GM12878 (cell line): Measurements from ENCODE around the gene EHBP1L1. TPM values are rescaled to one million over a fixed set of nuclear protein-coding genes. Genes with fewer than 3 reads are reported as not detected.

ENCODE experiments used
- ATAC-seq: fragments of 200-7000 bp; cut with Tn5 transposase; 3 replicates; pipeline ENCODE4 v1.9.1; 2020; ENCODE audit warnings: mild to moderate bottlenecking, moderate library complexity
- BruUV-seq: library from RNA; stranded (reverse); fragments of 400-500 nt; replicated peaks from 2 replicates; lab custom pipeline; 2021; lab: Mats Ljungman, UMichigan
- CTCF ChIA-PET: fragments of 300-600 bp; sonication (Branson Sonifier 250); formaldehyde crosslinking; extraction: SDS; loops from one replicate; lab custom pipeline; 2021; ENCODE audit warnings: inconsistent platforms; lab: Yijun Ruan, JAX
- POLR2A ChIA-PET: fragments of 350-600 bp; formaldehyde crosslinking; extraction: SDS; loops from one replicate; lab custom pipeline; 2021; ENCODE audit warnings: inconsistent platforms; lab: Charles Lee
- RAD21 ChIA-PET: fragments of 300-600 bp; sonication (Branson Sonifier 250); formaldehyde crosslinking; loops from one replicate; lab custom pipeline; 2023; ENCODE audit warnings: antibody characterized with exemption; ENCODE audit not compliant: unreplicated experiment; lab: Charles Lee
- SMC1A ChIA-PET: fragments of 300-600 bp; sonication (Branson Sonifier 250); formaldehyde crosslinking; loops from one replicate; lab custom pipeline; 2023; ENCODE audit not compliant: unreplicated experiment, uncharacterized antibody; lab: Charles Lee
- DNase-seq: peaks from one replicate; pipeline ENCODE4 v3.0.0-alpha.2; 2011; ENCODE audit warnings: low read depth, low spot score
- FAIRE-seq: peaks from 3 replicates; lab custom pipeline; 2011; peaks lifted over from hg19 to GRCh38; lab: Jason Lieb, UNC
- H2AFZ ChIP-seq: 2 replicates; pipeline ENCODE4 v1.6.0; 2011; ENCODE audit warnings: low read depth, low read length, control low read depth; ENCODE audit not compliant: control insufficient read depth
- H3K27ac ChIP-seq: 2 replicates; pipeline ENCODE4 v1.5.1; 2011; ENCODE audit warnings: control low read depth; ENCODE audit not compliant: control insufficient read depth, insufficient read depth
- H3K27me3 ChIP-seq, 2 experiments: replicated peaks in 1 of 2; 2 replicates each; pipeline versions ENCODE4 v1.6.0 to v1.6.1; 2011; ENCODE audit warnings: low read length in 1 of 2; ENCODE audit not compliant: control insufficient read depth in 2 of 2, insufficient read depth in 2 of 2
- H3K36me3 ChIP-seq, 2 experiments: 2 replicates each; pipeline ENCODE4 v1.5.1; 2011; ENCODE audit warnings: low read length in 1 of 2; ENCODE audit not compliant: control insufficient read depth in 2 of 2, insufficient read depth in 2 of 2
- H3K4me1 ChIP-seq: 2 replicates; pipeline ENCODE4 v1.6.1; 2011; ENCODE audit warnings: mild to moderate bottlenecking, low read length, moderate library complexity, mixed read lengths; ENCODE audit not compliant: control insufficient read depth, insufficient read depth
- H3K4me2 ChIP-seq: 2 replicates; pipeline ENCODE4 v1.6.0; 2011; ENCODE audit warnings: control low read depth; ENCODE audit not compliant: control insufficient read depth, insufficient read depth
- H3K4me3 ChIP-seq: fragments of 200-600 bp; sonication (generic); 2 replicates; pipeline ENCODE4 v1.5.1; 2016
- H3K79me2 ChIP-seq: 2 replicates; pipeline ENCODE4 v1.6.0; 2011; ENCODE audit warnings: low read length; ENCODE audit not compliant: control insufficient read depth, insufficient read depth
- H3K9ac ChIP-seq: 2 replicates; pipeline ENCODE4 v1.8.0; 2011; ENCODE audit warnings: low read length, control low read depth, mixed read lengths; ENCODE audit not compliant: control insufficient read depth, insufficient read depth
- H3K9me3 ChIP-seq: replicated peaks from 3 replicates; pipeline ENCODE4 v1.5.1; 2011; ENCODE audit warnings: mild to moderate bottlenecking, low read length; ENCODE audit not compliant: control insufficient read depth, insufficient read depth
- H4K20me1 ChIP-seq: 2 replicates; pipeline ENCODE4 v1.6.0; 2011; ENCODE audit not compliant: control insufficient read depth, insufficient read depth
- CREB1 ChIP-seq: IDR thresholded peaks from 2 replicates; pipeline ENCODE4 v1.6.1; 2012; ENCODE audit warnings: low read depth, mild to moderate bottlenecking, inconsistent platforms
- EGR1 ChIP-seq, 2 experiments: IDR thresholded peaks; 1 replicate in 1 of 2; 2 replicates in 1 of 2; pipeline ENCODE4 v1.6.1; 2011 to 2012; ENCODE audit warnings: low read depth in 2 of 2, low read length in 2 of 2, borderline replicate concordance in 1 of 2, mild to moderate bottlenecking in 1 of 2, moderate library complexity in 1 of 2
- JUND ChIP-seq: IDR thresholded peaks from 2 replicates; pipeline ENCODE4 v1.6.1; 2012; ENCODE audit warnings: low read depth, mild to moderate bottlenecking, low read length, improper control_type of control experiment, moderate library complexity
- KLF5 ChIP-seq: fragments of 450-650 bp; IDR thresholded peaks from 2 replicates; pipeline ENCODE4 v1.6.1; 2014; ENCODE audit warnings: mild to moderate bottlenecking; ENCODE audit not compliant: partially characterized antibody
- LARP7 ChIP-seq: fragments of 450-650 bp; IDR thresholded peaks from 2 replicates; pipeline ENCODE4 v1.6.1; 2017; ENCODE audit warnings: mild to moderate bottlenecking
- MYB ChIP-seq: fragments of 150-350 bp; IDR thresholded peaks from 2 replicates; pipeline ENCODE4 v1.6.1; 2014; ENCODE audit warnings: mild to moderate bottlenecking, low read depth, low read length, borderline replicate concordance
- NRF1 ChIP-seq: conservative IDR thresholded peaks from 2 replicates; pipeline ENCODE4 v1.6.1; 2011; ENCODE audit warnings: mild to moderate bottlenecking, low read depth, low read length, improper control_type of control experiment
- PAX8 ChIP-seq: fragments of 450-650 bp; IDR thresholded peaks from 2 replicates; pipeline ENCODE4 v1.6.1; 2017; ENCODE audit warnings: mild to moderate bottlenecking, moderate library complexity
- PML ChIP-seq: IDR thresholded peaks from 2 replicates; pipeline ENCODE4 v1.6.1; 2012; ENCODE audit warnings: low read length, inconsistent platforms
- RAD21 ChIP-seq: IDR thresholded peaks from 2 replicates; pipeline ENCODE4 v1.6.1; 2011; ENCODE audit warnings: mild to moderate bottlenecking, low read depth, low read length, moderate library complexity; ENCODE audit not compliant: insufficient read depth
- SUPT20H ChIP-seq: IDR thresholded peaks from 2 replicates; pipeline ENCODE4 v1.6.1; 2011; ENCODE audit warnings: low read depth, mild to moderate bottlenecking, low read length, moderate library complexity, borderline replicate concordance; ENCODE audit not compliant: control insufficient read depth
- TCF7 ChIP-seq: IDR thresholded peaks from 2 replicates; pipeline ENCODE4 v1.6.1; 2014; ENCODE audit warnings: antibody characterized with exemption, borderline replicate concordance
- USF2 ChIP-seq: IDR thresholded peaks from 2 replicates; pipeline ENCODE4 v1.6.1; 2011; ENCODE audit warnings: low read depth, low read length, improper control_type of control experiment, borderline replicate concordance
- ZBED1 ChIP-seq: IDR thresholded peaks from 2 replicates; pipeline ENCODE4 v1.6.1; 2016; ENCODE audit warnings: borderline replicate concordance
- ZBTB33 ChIP-seq: fragments of 450-650 bp; IDR thresholded peaks from 2 replicates; pipeline ENCODE4 v1.6.1; 2017; ENCODE audit warnings: mild to moderate bottlenecking
- ZSCAN29 ChIP-seq: fragments of 450-650 bp; IDR thresholded peaks from 2 replicates; pipeline ENCODE4 v1.6.1; 2017; ENCODE audit warnings: mild to moderate bottlenecking, moderate library complexity
- WGBS: methylation state at CpG from one replicate; pipeline ENCODE4 v1.1.6; 2016; ENCODE audit warnings: low lambda C conversion rate; ENCODE audit not compliant: insufficient replicate concordance, insufficient coverage; ENCODE audit errors: missing lambda C conversion rate; 5-methylcytosine and 5-hydroxymethylcytosine counted together
- in situ Hi-C: fragments of 300-500 bp; cut with MboI; formaldehyde crosslinking; loops from 9 replicates; pipeline ENCODE4 v1.14.3; 2018; ENCODE audit warnings: mixed read lengths
- intact Hi-C: fragments of 100-400 bp; cut with micrococcal nuclease; formaldehyde crosslinking; loops from one replicate; pipeline ENCODE4 v1.14.2; 2022; ENCODE audit not compliant: unreplicated experiment
- polyA plus RNA-seq, 11 experiments: library from polyadenylated mRNA; depleted of rRNA in 4 of 11; unstranded in 6 of 11; stranded (reverse) in 5 of 11; fragments of >200 nt; fragmentation: Nextera tagmentation in 4 of 11; fragmentation: Illumina TruSeq in 1 of 11; extraction: Ambion mirVana in 4 of 11; extraction: Trizol in 1 of 11; gene quantifications; 1 replicate in 1 of 11; 2 replicates in 10 of 11; pipeline versions ENCODE4 v1.2.1 to v1.2.3, GENCODE V29; 2011 to 2016; ENCODE audit warnings: inconsistent platforms in 2 of 11, missing spikeins in 2 of 11, low read depth in 1 of 11
- total RNA-seq, 4 experiments: library from RNA; depleted of rRNA in 3 of 4; stranded (reverse); fragments of >200 nt in 3 of 4; fragmentation: Illumina TruSeq in 1 of 4; extraction: Trizol in 1 of 4; gene quantifications; 2 replicates each; pipeline versions ENCODE4 v1.2.1 to v1.2.3, GENCODE V29; 2013 to 2021

Gene EHBP1L1
- total and polyA plus RNA-seq, 10 of the 15 experiments (the other 5 are each of a cell fraction or from before 2014, with no cell fraction given), result 0.06 to 99.4 (median 32.7) TPM

- peaks cover 11% of the 10 kb centered on the region for H3K4me1 ChIP-seq
- peaks cover under 1% of the 10 kb centered on the region; the same call in 1 of the 2 replicates for H3K79me2 ChIP-seq
- DNase-seq, result no peak
- CTCF ChIA-PET, result interaction anchor here (0.6 to 3.3 kb wide), 18 partner anchors 9 to 368 kb away, joined by 3 to 39 read pairs (median 7); partner anchors contain the start of genes EHBP1L1, FAM89B, PCNX3 and ZNRD2
- ATAC-seq, result peak; percentile 68
- peaks cover under 1 to 2% of the 10 kb centered on the region in 2 experiments; a peak in 3 of 4 replicates for H3K36me3 ChIP-seq
- H3K9me3 ChIP-seq, result no peaks in the 10 kb centered on the region
- in situ Hi-C loops (no loop called here), intact Hi-C loops (no loop called here)
- H3K4me3 ChIP-seq, result no peak overlapping the region
- SMC1A ChIA-PET, result interaction anchor here (0.7 to 2.3 kb wide), 11 partner anchors 10 to 125 kb away, joined by 3 to 18 read pairs (median 5); partner anchors contain the start of genes EHBP1L1, FAM89B and PCNX3
- 86% methylated on average over 26 of the region's 26 CpGs for WGBS
- RAD21 ChIA-PET, result interaction anchor here (0.5 to 2.8 kb wide), 8 partner anchors 18 to 364 kb away, joined by 3 to 18 read pairs (median 6); partner anchors contain the start of genes EHBP1L1, FAM89B, MAP3K11 and SIPA1
- no peak overlapping the region for H3K27ac ChIP-seq
- H3K4me2 ChIP-seq, result no peak overlapping the region
- H2AFZ ChIP-seq, result no peak overlapping the region
- BruUV-seq, result no TSS peak
- POLR2A ChIA-PET, result interaction anchor here (0.7 to 2.2 kb wide), 7 partner anchors 12 to 53 kb away, joined by 3 to 12 read pairs (median 4); partner anchors contain the start of genes FAM89B and SIPA1
- no peaks in the 10 kb centered on the region for H3K27me3 ChIP-seq
- H4K20me1 ChIP-seq, result no peaks in the 10 kb centered on the region
- peak; percentile 13 for FAIRE-seq
- H3K9ac ChIP-seq, result no peak overlapping the region
- TF ChIP-seq ZBED1 (0 out of 2 replicates have a peak, but pooled peaks have one; percentile 14), NRF1 (no peak), TCF7 (no peak), KLF5 (no peak), ZBTB33 (0 out of 2 replicates have a peak, but pooled peaks have one; percentile 30), CREB1 (0 out of 2 replicates have a peak, but pooled peaks have one; percentile 14), PAX8 (no peak), ZSCAN29 (no peak), RAD21 (peak; percentile 44), JUND (no peak), USF2 (no peak), MYB (no peak), LARP7 (no peak), EGR1 (IDR thresholded peaks at IDR 0.05; ENCODE audit: borderline replicate concordance in 1 of 2, low read depth in 2 of 2, low read length in 2 of 2) (0 out of 3 replicates have a peak, but pooled peaks of 1 of the 2 experiments have one; percentile 8), SUPT20H (no peak), PML (peak; percentile 72; the same call in 1 of the 2 replicates)
Observed at GRCh38 chr11:65593518-65594414, 17.9 kb downstream of the EHBP1L1 start.
